Breast epithelium (tissue), 4 donors: Measurements from ENCODE around the gene VPS41. TPM values are rescaled to one million over a fixed set of nuclear protein-coding genes. Genes with fewer than 3 reads are reported as not detected.

Source experiments
- DNase-seq, 2 donors: peaks; one replicate each; pipeline ENCODE4 v3.0.0-alpha.2; 2019; ENCODE audit warnings: low spot score in 2 of 2
- H3K27ac ChIP-seq, 2 donors: fragments of 200-600 bp; sonication (generic) in 1 of 2; one replicate each; pipeline ENCODE4 v1.5.1; 2016 to 2019; ENCODE audit warnings: mild to moderate bottlenecking in 1 of 2
- H3K27me3 ChIP-seq, 2 donors: fragments of 200-600 bp; sonication (generic) in 1 of 2; one replicate each; pipeline versions ENCODE4 v1.5.1 to v1.6.0; 2017 to 2019; ENCODE audit warnings: control low read depth in 1 of 2, mild to moderate bottlenecking in 1 of 2
- H3K36me3 ChIP-seq: fragments of 200-600 bp; one replicate; pipeline ENCODE4 v1.5.1; 2019
- H3K4me1 ChIP-seq, 2 donors: fragments of 200-600 bp; sonication (generic); one replicate each; pipeline ENCODE4 v1.5.1; 2016 to 2019; ENCODE audit warnings: control low read depth in 1 of 2
- H3K4me3 ChIP-seq, 3 donors: fragments of 200-600 bp; sonication (generic); 1 replicate in 2 of 3; 2 replicates in 1 of 3; pipeline ENCODE4 v1.5.1; 2016 to 2019; ENCODE audit warnings: mild to moderate bottlenecking in 3 of 3, moderate library complexity in 2 of 3
- H3K9me3 ChIP-seq, 2 donors: fragments of 200-600 bp; sonication (generic) in 1 of 2; one replicate each; pipeline ENCODE4 v1.5.1; 2016 to 2019; ENCODE audit warnings: control low read depth in 1 of 2
- POLR2A ChIP-seq: fragments of 450-650 bp; IDR thresholded peaks from one replicate; pipeline ENCODE4 v1.6.1; 2016; ENCODE audit warnings: antibody characterized with exemption, mild to moderate bottlenecking, moderate library complexity
- POLR2AphosphoS5 ChIP-seq, 3 donors: sonication (generic); formaldehyde crosslinking; IDR thresholded peaks; one replicate each; pipeline ENCODE4 v1.6.1; 2017; ENCODE audit warnings: antibody characterized with exemption in 3 of 3
- intact Hi-C: fragments of 100-400 bp; cut with DNase I; formaldehyde crosslinking; loops from one replicate; pipeline ENCODE4 v1.15.1; 2023; ENCODE audit warnings: low total_unique reads
- total RNA-seq, 3 donors: library from RNA; depleted of rRNA; stranded (reverse); fragments of >200 nt; gene quantifications; one replicate each; pipeline ENCODE4 v1.1.0, GENCODE V29; 2016
- TF ChIP-seq, protein P1 (sequence below), 3 donors: fragments of 450-650 bp; IDR thresholded peaks; one replicate each; pipeline ENCODE4 v1.5.1; 2016 to 2017; ENCODE audit warnings: antibody characterized with exemption in 3 of 3, mild to moderate bottlenecking in 3 of 3, moderate library complexity in 3 of 3

Gene VPS41
- total RNA-seq, 3 donors from 2014 or later = 40.6 to 55.8 (median 45.8) TPM

DNA sequence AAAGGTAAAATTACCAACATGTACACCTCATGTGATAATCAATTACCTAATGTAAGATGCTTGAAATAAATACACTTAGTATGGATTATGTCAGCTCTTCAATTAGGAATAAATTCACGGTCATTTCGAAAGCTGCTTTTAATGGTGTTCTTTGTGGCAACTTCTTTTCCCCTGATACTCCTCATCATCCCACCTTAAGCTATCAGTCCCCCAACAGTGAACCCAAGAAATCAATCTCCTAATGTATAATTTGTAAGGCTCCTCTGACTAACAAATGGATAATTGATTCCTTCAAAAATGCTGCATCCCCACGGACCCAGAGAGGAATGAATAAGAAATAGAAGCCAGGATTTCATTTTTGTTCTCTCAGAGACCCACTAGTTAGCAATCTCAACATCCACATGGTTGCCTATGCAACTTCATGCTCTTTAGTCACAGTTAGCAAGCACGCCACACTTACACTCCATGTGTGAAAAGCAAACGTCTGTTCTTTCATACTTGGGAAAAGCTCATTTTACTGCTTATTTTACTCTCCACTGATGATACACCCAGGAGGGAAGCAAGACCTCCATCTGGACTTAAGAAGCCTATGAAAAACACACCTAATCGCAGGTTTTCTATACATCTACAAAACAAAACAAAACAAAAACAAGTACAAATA lies 70.1 kb downstream of the VPS41 start:
- H3K27ac ChIP-seq = no peak overlapping the region
- no peaks in the 10 kb centered on the region for H3K4me1 ChIP-seq
- no peaks in the 10 kb centered on the region for H3K9me3 ChIP-seq
- no peak for DNase-seq
- no peaks in the 10 kb centered on the region for H3K36me3 ChIP-seq
- intact Hi-C loops = no loop called here
- no peaks in the 10 kb centered on the region for H3K27me3 ChIP-seq
- TF ChIP-seq POLR2AphosphoS5 (IDR thresholded peaks at IDR 0.05) (no peak), POLR2A (no peak)
- TF ChIP-seq, protein P1, sequence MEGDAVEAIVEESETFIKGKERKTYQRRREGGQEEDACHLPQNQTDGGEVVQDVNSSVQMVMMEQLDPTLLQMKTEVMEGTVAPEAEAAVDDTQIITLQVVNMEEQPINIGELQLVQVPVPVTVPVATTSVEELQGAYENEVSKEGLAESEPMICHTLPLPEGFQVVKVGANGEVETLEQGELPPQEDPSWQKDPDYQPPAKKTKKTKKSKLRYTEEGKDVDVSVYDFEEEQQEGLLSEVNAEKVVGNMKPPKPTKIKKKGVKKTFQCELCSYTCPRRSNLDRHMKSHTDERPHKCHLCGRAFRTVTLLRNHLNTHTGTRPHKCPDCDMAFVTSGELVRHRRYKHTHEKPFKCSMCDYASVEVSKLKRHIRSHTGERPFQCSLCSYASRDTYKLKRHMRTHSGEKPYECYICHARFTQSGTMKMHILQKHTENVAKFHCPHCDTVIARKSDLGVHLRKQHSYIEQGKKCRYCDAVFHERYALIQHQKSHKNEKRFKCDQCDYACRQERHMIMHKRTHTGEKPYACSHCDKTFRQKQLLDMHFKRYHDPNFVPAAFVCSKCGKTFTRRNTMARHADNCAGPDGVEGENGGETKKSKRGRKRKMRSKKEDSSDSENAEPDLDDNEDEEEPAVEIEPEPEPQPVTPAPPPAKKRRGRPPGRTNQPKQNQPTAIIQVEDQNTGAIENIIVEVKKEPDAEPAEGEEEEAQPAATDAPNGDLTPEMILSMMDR (IDR thresholded peaks at IDR 0.05) = no peak
- no peak overlapping the region for H3K4me3 ChIP-seq

DNA sequence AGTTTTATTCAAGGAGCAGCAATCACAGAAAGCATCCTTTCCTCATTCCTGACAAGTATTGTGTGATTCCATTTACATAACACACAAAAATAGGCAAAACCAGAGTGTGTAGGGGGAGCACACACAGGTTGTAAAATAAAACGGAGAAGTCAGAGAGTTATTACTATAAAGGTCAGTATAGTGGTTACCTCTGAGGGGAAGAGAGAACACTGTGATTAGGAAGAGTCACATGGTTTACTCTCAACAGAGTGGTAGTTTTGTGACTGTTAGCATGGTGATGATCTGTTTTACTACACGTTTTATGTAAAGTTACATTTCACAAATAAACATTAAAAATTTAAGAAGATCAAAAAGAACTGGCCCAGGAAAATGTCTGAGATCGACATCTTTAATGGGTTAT lies 74.6 kb downstream of the VPS41 start:
- intact Hi-C loops = no loop called here
- H3K4me1 ChIP-seq = no peaks in the 10 kb centered on the region

GRCh38 chr7:38833329-38833728 lies 75.7 kb downstream of the VPS41 start:
- TF ChIP-seq POLR2AphosphoS5 (IDR thresholded peaks at IDR 0.05) = no peak
- TF ChIP-seq, protein P1 (IDR thresholded peaks at IDR 0.05) = no peak
- TF ChIP-seq POLR2A = no peak
- Histone ChIP-seq H3K27me3 (no peaks in the 10 kb centered on the region), H3K4me1 (no peaks in the 10 kb centered on the region), H3K27ac (no peak overlapping the region), H3K9me3 (no peaks in the 10 kb centered on the region), H3K4me3 (no peak overlapping the region), H3K36me3 (no peaks in the 10 kb centered on the region)
- no peak for DNase-seq
- intact Hi-C loops = no loop called here

More for the DNA sequence above, 74.6 kb downstream of the VPS41 start:
- no peak for TF ChIP-seq POLR2A
- TF ChIP-seq POLR2AphosphoS5 (IDR thresholded peaks at IDR 0.05) = no peak
- TF ChIP-seq, protein P1 (IDR thresholded peaks at IDR 0.05) = no peak
- Histone ChIP-seq H3K36me3 (no peaks in the 10 kb centered on the region), H3K4me3 (no peak overlapping the region), H3K27me3 (no peaks in the 10 kb centered on the region), H3K9me3 (no peaks in the 10 kb centered on the region), H3K27ac (no peak overlapping the region)
- DNase-seq = no peak

GRCh38 chr7:38831259-38831996 lies 77.6 kb downstream of the VPS41 start:
- intact Hi-C loops = no loop called here
- no peak overlapping the region for H3K27ac ChIP-seq

More at GRCh38 chr7:38831259-38831996, 77.6 kb downstream of the VPS41 start:
- no peak overlapping the region for H3K4me3 ChIP-seq
- H3K27me3 ChIP-seq = no peaks in the 10 kb centered on the region
- H3K9me3 ChIP-seq = no peaks in the 10 kb centered on the region
- no peak for DNase-seq
- H3K36me3 ChIP-seq = no peaks in the 10 kb centered on the region
- TF ChIP-seq POLR2A = no peak
- TF ChIP-seq, protein P1 (IDR thresholded peaks at IDR 0.05) = no peak
- no peak for TF ChIP-seq POLR2AphosphoS5 (IDR thresholded peaks at IDR 0.05)
- no peaks in the 10 kb centered on the region for H3K4me1 ChIP-seq
